GM21447 (cell line): ENCODE data around the gene COPS2.
"Not testable (repeated sequence)": the region's sequence is repeated elsewhere in the genome, so short reads cannot be mapped to it uniquely, and the experiment has no call there.

Source experiments
- ATAC-seq: cut with Tn5 transposase; IDR thresholded peaks from one replicate; pipeline ENCODE4 v1.9.1; 2021; ENCODE audit not compliant: unreplicated experiment

COPS2 gene

GRCh38 chr15:49155110-49155833 lies at the start of gene COPS2:
Gene COPS2, minus strand, starts transcription at chr15:49155599. Its CDS starts 21 bp downstream, at chr15:49155578.
- peak; percentile 92 for ATAC-seq

GRCh38 chr15:49200347-49200746 lies 44.9 kb upstream of the COPS2 start:
- ATAC-seq, result no peak

- ATAC-seq, result no peak
Observed at GRCh38 chr15:49199666-49200065, 44.3 kb upstream of the COPS2 start.

- no peak for ATAC-seq
Observed at GRCh38 chr15:49196856-49197255, 41.5 kb upstream of the COPS2 start.

GRCh38 chr15:49191892-49192291 lies 36.5 kb upstream of the COPS2 start:
- ATAC-seq, result no peak

GRCh38 chr15:49190586-49190985 lies 35.2 kb upstream of the COPS2 start:
- ATAC-seq, result no peak

- no peak for ATAC-seq
Observed at GRCh38 chr15:49189631-49190030, 34.2 kb upstream of the COPS2 start.

GRCh38 chr15:49188933-49189332 lies 33.5 kb upstream of the COPS2 start:
- no peak for ATAC-seq

- no peak for ATAC-seq
Observed at GRCh38 chr15:49187549-49188245, 32.3 kb upstream of the COPS2 start.

- peak; percentile 87 for ATAC-seq
Observed at GRCh38 chr15:49185473-49185872, 30.1 kb upstream of the COPS2 start.

- ATAC-seq, result not testable (repeated sequence)
Observed at GRCh38 chr15:49183741-49184140, 28.3 kb upstream of the COPS2 start.

GRCh38 chr15:49182128-49182527 lies 26.7 kb upstream of the COPS2 start:
- no peak for ATAC-seq

- ATAC-seq, result no peak
Observed at GRCh38 chr15:49179433-49180190, 24.2 kb upstream of the COPS2 start.

- ATAC-seq, result no peak
Observed at GRCh38 chr15:49178497-49178896, 23.1 kb upstream of the COPS2 start.

GRCh38 chr15:49175582-49176397 lies 20.4 kb upstream of the COPS2 start:
- ATAC-seq, result not testable (repeated sequence)

GRCh38 chr15:49174902-49175301 lies 19.5 kb upstream of the COPS2 start:
- no peak for ATAC-seq

GRCh38 chr15:49171790-49172189 lies 16.4 kb upstream of the COPS2 start:
- ATAC-seq, result no peak

- peak; percentile 96 for ATAC-seq
Observed at GRCh38 chr15:49169880-49170597, 14.6 kb upstream of the COPS2 start, which contains the start of gene GALK2. Gene GALK2, plus strand, starts transcription at chr15:49170247. Its CDS starts 76 bp downstream, at chr15:49170323.

GRCh38 chr15:49168016-49168415 lies 12.6 kb upstream of the COPS2 start:
- no peak for ATAC-seq

- no peak for ATAC-seq
Observed at GRCh38 chr15:49164865-49165264, 9.5 kb upstream of the COPS2 start.
